ENCODE results near the gene TMEM41B. TPM values are rescaled to one million over a fixed set of nuclear protein-coding genes. Genes with fewer than 3 reads are reported as not detected.
A peak's percentile ranks its signal among the peaks of the same experiment; 100 is the strongest.

The TMEM41B gene, protein sequence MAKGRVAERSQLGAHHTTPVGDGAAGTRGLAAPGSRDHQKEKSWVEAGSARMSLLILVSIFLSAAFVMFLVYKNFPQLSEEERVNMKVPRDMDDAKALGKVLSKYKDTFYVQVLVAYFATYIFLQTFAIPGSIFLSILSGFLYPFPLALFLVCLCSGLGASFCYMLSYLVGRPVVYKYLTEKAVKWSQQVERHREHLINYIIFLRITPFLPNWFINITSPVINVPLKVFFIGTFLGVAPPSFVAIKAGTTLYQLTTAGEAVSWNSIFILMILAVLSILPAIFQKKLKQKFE
- total RNA-seq (2021; ENCODE audit: unreplicated experiment) (67.2 TPM), Bru-seq, nascent RNA (percentile 95 among the genes with signal in this experiment), BruChase-seq, experiment 1, labeled RNA remaining after a 6-hour chase (percentile 96 among the genes with signal in this experiment), BruChase-seq, experiment 2, labeled RNA remaining after a 2-hour chase (percentile 97 among the genes with signal in this experiment)
- polyA plus RNA-seq (2012), result 27.0 and 29.1 TPM in 2 replicates
- long read RNA-seq, transcript TMEM41B-204 (7 exons, 3,968 nt), result major isoform, 73 of 111 reads
- long read RNA-seq, partial matches to known transcripts, result 3 of 111 reads
- long read RNA-seq, other reads (novel, unspliced or antisense), result 23 of 111 reads

DNA sequence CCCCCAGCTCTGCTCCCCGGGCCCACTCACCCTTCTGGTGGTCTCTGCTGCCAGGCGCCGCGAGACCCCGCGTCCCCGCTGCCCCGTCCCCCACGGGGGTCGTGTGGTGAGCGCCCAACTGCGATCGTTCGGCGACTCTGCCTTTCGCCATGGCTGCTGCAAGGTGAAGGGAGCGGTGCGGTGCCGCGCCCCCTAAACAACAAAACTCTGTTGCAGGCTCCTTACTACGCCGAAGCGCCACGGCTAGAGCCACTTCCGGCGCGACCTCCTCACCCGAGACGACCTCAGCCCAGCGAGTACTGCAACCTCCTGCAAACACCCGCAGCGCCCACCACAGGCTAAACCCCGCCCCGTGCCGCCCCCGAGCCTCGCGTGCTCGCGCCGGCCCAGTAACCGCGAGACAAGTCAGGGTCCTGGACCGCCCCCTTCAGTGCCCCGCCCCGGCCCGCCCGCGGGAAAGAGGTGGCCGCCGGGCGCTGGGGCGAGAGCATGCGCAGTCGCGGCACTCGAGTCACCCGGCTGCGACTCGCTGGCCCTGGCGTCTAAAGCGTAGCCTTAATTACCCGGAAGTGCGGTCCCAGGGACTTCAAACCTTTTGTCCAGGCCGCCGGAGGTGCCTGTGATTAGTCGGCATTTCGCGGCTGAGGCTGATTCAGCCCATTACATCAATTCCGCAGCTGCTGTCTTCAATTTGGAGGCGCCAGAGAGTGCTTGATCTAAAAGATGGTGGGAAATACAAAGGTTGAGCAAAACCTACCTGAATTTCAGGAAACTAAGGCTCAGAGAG, at the start of gene TMEM41B:
Gene TMEM41B, minus strand, starts transcription at position 303 of the 787 bp plus-strand sequence. Its CDS starts 152 bp downstream, at position 151.
- Histone ChIP-seq H3K9me2 (ENCODE audit: insufficient read depth) (no peaks in the 10 kb centered on the region), H3K9me3 (ENCODE audit: control insufficient read depth in 1 of 2, insufficient read depth in 1 of 2, low read depth in 1 of 2, low read length in 2 of 2) (no peaks in the 10 kb centered on the region), H3K4me2 (ENCODE audit: low read length) (peak within 1 kb of the TSS; percentile 90), H3K9ac (ENCODE audit: low read length) (peak within 1 kb of the TSS; percentile 86), H3K27ac (ENCODE audit: low read depth, low read length) (peak within 1 kb of the TSS; percentile 84), H3K4me1 (ENCODE audit: control insufficient read depth in 1 of 2, insufficient read depth in 2 of 2, low read length in 2 of 2) (peaks cover 26 to 35% of the 10 kb centered on the region in 2 experiments; a peak in 3 of 4 replicates), H4K20me1 (ENCODE audit: insufficient read depth) (no peaks in the 10 kb centered on the region), H3K4me3 (replicated peaks in 1 of 2; ENCODE audit: low read depth in 1 of 2, low read length in 2 of 2) (peak within 1 kb of the TSS; percentile 96 to 97), H3K36me3 (ENCODE audit: control insufficient read depth in 1 of 2, insufficient read depth in 2 of 2, low read length in 2 of 2) (no peaks in the 10 kb centered on the region; a peak in 1 of 4 replicates), H3K27me3 (ENCODE audit: insufficient read depth, low read length) (no peaks in the 10 kb centered on the region), H3K79me2 (ENCODE audit: insufficient read depth, low read length) (peaks cover 45% of the 10 kb centered on the region), H2AFZ (ENCODE audit: low read depth, low read length, poor library complexity, severe bottlenecking) (no peak within 1 kb of the TSS)
- DNase-seq (ENCODE audit: low read depth, low spot score), result peak; percentile 97
- ATAC-seq, result peak; percentile 96
- POLR2A ChIA-PET, result interaction anchor here (0.7 to 2.0 kb wide), 5 partner anchors 10 to 146 kb away, joined by 3 to 6 read pairs (median 4); partner anchors contain the start of genes IPO7 and ZNF143
- CTCF ChIA-PET, result interaction anchor here (1.4 kb wide), 1 partner anchor 34 kb away, joined by 3 read pairs; no protein-coding TSS in a partner anchor
- intact Hi-C loops (cut with micrococcal nuclease), result loop anchor here (1.0 to 2.0 kb wide), 2 partner anchors 50 to 70 kb away; partner anchors contain the start of gene IPO7
- RAD21 ChIA-PET (ENCODE audit: low non-redundant PET in 1 of 2, low total read pairs in 2 of 2, uncharacterized antibody in 2 of 2, unreplicated experiment in 2 of 2), result no interaction called here
- no TSS peak for BruUV-seq (replicated peaks)
- TF ChIP-seq SRF (IDR thresholded peaks at IDR 0.05; ENCODE audit: low read depth), result peak; percentile 74
- TF ChIP-seq, protein P1, sequence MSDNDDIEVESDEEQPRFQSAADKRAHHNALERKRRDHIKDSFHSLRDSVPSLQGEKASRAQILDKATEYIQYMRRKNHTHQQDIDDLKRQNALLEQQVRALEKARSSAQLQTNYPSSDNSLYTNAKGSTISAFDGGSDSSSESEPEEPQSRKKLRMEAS (IDR thresholded peaks at IDR 0.05), result peak; percentile 78; the same call in 1 of the 2 replicates
- TF ChIP-seq, protein P2, sequence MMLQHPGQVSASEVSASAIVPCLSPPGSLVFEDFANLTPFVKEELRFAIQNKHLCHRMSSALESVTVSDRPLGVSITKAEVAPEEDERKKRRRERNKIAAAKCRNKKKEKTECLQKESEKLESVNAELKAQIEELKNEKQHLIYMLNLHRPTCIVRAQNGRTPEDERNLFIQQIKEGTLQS (IDR thresholded peaks at IDR 0.05), result no peak
- peak; percentile 90 for TF ChIP-seq EGR1 (IDR thresholded peaks at IDR 0.05; ENCODE audit: low read depth)
- TF ChIP-seq TCF7L2 (IDR thresholded peaks at IDR 0.05; ENCODE audit: borderline replicate concordance, extremely low read depth, insufficient read depth, insufficient read length), result peak; percentile 96
- TF ChIP-seq JUND (IDR thresholded peaks at IDR 0.05), result no peak
- peak; percentile 22; the same call in 1 of the 2 replicates for TF ChIP-seq ZFX (IDR thresholded peaks at IDR 0.05)
- peak; percentile 34; the same call in 1 of the 2 replicates for TF ChIP-seq RAD21 (IDR thresholded peaks at IDR 0.05; ENCODE audit: low read depth)
- no peak for TF ChIP-seq ZNF274 (IDR thresholded peaks at IDR 0.05; ENCODE audit: low read depth, low read length)
- peak; percentile 62 for TF ChIP-seq YY1 (IDR thresholded peaks at IDR 0.05; ENCODE audit: extremely low read depth, insufficient replicate concordance, low read depth, low read length)
- TF ChIP-seq, protein P3, sequence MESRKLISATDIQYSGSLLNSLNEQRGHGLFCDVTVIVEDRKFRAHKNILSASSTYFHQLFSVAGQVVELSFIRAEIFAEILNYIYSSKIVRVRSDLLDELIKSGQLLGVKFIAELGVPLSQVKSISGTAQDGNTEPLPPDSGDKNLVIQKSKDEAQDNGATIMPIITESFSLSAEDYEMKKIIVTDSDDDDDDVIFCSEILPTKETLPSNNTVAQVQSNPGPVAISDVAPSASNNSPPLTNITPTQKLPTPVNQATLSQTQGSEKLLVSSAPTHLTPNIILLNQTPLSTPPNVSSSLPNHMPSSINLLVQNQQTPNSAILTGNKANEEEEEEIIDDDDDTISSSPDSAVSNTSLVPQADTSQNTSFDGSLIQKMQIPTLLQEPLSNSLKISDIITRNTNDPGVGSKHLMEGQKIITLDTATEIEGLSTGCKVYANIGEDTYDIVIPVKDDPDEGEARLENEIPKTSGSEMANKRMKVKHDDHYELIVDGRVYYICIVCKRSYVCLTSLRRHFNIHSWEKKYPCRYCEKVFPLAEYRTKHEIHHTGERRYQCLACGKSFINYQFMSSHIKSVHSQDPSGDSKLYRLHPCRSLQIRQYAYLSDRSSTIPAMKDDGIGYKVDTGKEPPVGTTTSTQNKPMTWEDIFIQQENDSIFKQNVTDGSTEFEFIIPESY (IDR thresholded peaks at IDR 0.05; ENCODE audit: extremely low read depth, insufficient replicate concordance, low read length), result peak; percentile 90
- TF ChIP-seq POLR2A (IDR thresholded peaks at IDR 0.05; ENCODE audit: borderline replicate concordance, extremely low read depth, insufficient read depth, insufficient read length), result peak; percentile 71
- no peak for TF ChIP-seq EZH2 (IDR thresholded peaks at IDR 0.05)
- TF ChIP-seq SIN3A (IDR thresholded peaks at IDR 0.05; ENCODE audit: low read depth), result peak; percentile 87
- peak; percentile 48; the same call in 1 of the 2 replicates for TF ChIP-seq CBX3 (IDR thresholded peaks at IDR 0.05; ENCODE audit: low read depth)
- TF ChIP-seq, protein P4, sequence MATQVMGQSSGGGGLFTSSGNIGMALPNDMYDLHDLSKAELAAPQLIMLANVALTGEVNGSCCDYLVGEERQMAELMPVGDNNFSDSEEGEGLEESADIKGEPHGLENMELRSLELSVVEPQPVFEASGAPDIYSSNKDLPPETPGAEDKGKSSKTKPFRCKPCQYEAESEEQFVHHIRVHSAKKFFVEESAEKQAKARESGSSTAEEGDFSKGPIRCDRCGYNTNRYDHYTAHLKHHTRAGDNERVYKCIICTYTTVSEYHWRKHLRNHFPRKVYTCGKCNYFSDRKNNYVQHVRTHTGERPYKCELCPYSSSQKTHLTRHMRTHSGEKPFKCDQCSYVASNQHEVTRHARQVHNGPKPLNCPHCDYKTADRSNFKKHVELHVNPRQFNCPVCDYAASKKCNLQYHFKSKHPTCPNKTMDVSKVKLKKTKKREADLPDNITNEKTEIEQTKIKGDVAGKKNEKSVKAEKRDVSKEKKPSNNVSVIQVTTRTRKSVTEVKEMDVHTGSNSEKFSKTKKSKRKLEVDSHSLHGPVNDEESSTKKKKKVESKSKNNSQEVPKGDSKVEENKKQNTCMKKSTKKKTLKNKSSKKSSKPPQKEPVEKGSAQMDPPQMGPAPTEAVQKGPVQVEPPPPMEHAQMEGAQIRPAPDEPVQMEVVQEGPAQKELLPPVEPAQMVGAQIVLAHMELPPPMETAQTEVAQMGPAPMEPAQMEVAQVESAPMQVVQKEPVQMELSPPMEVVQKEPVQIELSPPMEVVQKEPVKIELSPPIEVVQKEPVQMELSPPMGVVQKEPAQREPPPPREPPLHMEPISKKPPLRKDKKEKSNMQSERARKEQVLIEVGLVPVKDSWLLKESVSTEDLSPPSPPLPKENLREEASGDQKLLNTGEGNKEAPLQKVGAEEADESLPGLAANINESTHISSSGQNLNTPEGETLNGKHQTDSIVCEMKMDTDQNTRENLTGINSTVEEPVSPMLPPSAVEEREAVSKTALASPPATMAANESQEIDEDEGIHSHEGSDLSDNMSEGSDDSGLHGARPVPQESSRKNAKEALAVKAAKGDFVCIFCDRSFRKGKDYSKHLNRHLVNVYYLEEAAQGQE (IDR thresholded peaks at IDR 0.05; ENCODE audit: low read depth), result no peak
- peak; percentile 92 for TF ChIP-seq ELF1 (IDR thresholded peaks at IDR 0.05; ENCODE audit: borderline replicate concordance, low read depth)
- peak; percentile 90 for TF ChIP-seq POLR2AphosphoS5 (IDR thresholded peaks at IDR 0.05; ENCODE audit: low read depth, low read length)

Measured in HCT116 (cell line).